ENCODE measurements around the gene MALSU1.

MALSU1 gene

GRCh38 chr7:23298885-23299769 lies at the start of gene MALSU1:
Gene MALSU1, plus strand, starts transcription at chr7:23299339. Its CDS starts 14 bp downstream, at chr7:23299353.
- peak; percentile 97 for DNase-seq

- no peak for DNase-seq
Observed at GRCh38 chr7:23249486-23249885, 49.7 kb upstream of the MALSU1 start.

GRCh38 chr7:23254051-23254681 lies 45.0 kb upstream of the MALSU1 start:
- no peak for DNase-seq

- DNase-seq: no peak
Observed at GRCh38 chr7:23256731-23257130, 42.4 kb upstream of the MALSU1 start.

- no peak for DNase-seq
Observed at GRCh38 chr7:23260371-23260770, 38.8 kb upstream of the MALSU1 start.

- DNase-seq: peak; percentile 52
Observed at GRCh38 chr7:23261843-23262452, 37.2 kb upstream of the MALSU1 start.

- DNase-seq: no peak
Observed at GRCh38 chr7:23264916-23265458, 34.2 kb upstream of the MALSU1 start.

- DNase-seq: no peak
Observed at GRCh38 chr7:23266918-23267317, 32.2 kb upstream of the MALSU1 start.

GRCh38 chr7:23267357-23267756 lies 31.8 kb upstream of the MALSU1 start:
- no peak for DNase-seq

- no peak for DNase-seq
Observed at GRCh38 chr7:23268167-23268566, 31.0 kb upstream of the MALSU1 start.

GRCh38 chr7:23268746-23269145 lies 30.4 kb upstream of the MALSU1 start:
- DNase-seq: no peak

- DNase-seq: no peak
Observed at GRCh38 chr7:23272275-23272674, 26.9 kb upstream of the MALSU1 start.

GRCh38 chr7:23273141-23273599 lies 26.0 kb upstream of the MALSU1 start:
- DNase-seq: peak; percentile 94

- DNase-seq: no peak
Observed at GRCh38 chr7:23275912-23276311, 23.2 kb upstream of the MALSU1 start.

- no peak for DNase-seq
Observed at GRCh38 chr7:23276376-23276775, 22.8 kb upstream of the MALSU1 start.

GRCh38 chr7:23276947-23277346 lies 22.2 kb upstream of the MALSU1 start:
- DNase-seq: no peak

GRCh38 chr7:23277359-23277989 lies 21.7 kb upstream of the MALSU1 start:
- no peak for DNase-seq

- DNase-seq: no peak
Observed at GRCh38 chr7:23279819-23280525, 19.2 kb upstream of the MALSU1 start.

GRCh38 chr7:23283086-23283485 lies 16.1 kb upstream of the MALSU1 start:
- no peak for DNase-seq

- DNase-seq: no peak
Observed at GRCh38 chr7:23284871-23285270, 14.3 kb upstream of the MALSU1 start.

GRCh38 chr7:23285657-23286646 lies 13.2 kb upstream of the MALSU1 start:
- DNase-seq: no peak

All from activated CD8-positive, alpha-beta memory T cell treated with anti-CD3 and anti-CD28 coated beads, Interleukin-2, amount 50 U/mL, for 4 hours (primary cell).